SU-DHL-6 (cell line): ENCODE results near the gene FOXA2.

Experiments used
- EZH2phosphoT487 ChIP-seq: fragments of 200-600 bp; sonication (generic), shearing (Covaris generic); conservative IDR thresholded peaks from 2 replicates; pipeline ENCODE4 v1.6.1; 2018; ENCODE audit warnings: mild to moderate bottlenecking, antibody characterized with exemption, low read length, moderate library complexity, mixed read lengths
- TF ChIP-seq, protein P1 (sequence below): fragments of 200-600 bp; sonication (generic); IDR thresholded peaks from one replicate; pipeline ENCODE4 v1.5.1; 2017; ENCODE audit warnings: antibody characterized with exemption, mild to moderate bottlenecking, low read length, moderate library complexity; ENCODE audit not compliant: insufficient read depth, poor library complexity, severe bottlenecking

DNA sequence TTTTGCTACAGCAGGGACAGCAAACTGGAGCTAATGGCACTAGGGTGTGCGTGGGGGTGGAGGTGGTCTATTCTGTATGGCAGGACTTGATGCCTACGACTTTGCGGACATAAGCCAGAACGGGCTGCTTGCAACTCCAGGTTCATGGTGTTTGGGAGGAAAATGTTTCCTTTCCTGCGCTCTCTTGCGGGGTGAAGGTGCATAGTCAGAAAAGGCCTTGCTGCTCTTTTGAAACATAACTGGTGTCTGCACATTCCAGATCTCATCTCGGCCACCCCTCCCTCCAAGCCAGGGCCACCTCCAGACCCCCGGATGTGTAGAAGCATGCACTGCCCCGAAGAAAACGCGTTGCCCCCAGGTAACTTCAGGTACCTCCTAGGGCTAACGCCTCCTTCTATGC, 8.1 kb downstream of the FOXA2 start:
- TF ChIP-seq, protein P1, sequence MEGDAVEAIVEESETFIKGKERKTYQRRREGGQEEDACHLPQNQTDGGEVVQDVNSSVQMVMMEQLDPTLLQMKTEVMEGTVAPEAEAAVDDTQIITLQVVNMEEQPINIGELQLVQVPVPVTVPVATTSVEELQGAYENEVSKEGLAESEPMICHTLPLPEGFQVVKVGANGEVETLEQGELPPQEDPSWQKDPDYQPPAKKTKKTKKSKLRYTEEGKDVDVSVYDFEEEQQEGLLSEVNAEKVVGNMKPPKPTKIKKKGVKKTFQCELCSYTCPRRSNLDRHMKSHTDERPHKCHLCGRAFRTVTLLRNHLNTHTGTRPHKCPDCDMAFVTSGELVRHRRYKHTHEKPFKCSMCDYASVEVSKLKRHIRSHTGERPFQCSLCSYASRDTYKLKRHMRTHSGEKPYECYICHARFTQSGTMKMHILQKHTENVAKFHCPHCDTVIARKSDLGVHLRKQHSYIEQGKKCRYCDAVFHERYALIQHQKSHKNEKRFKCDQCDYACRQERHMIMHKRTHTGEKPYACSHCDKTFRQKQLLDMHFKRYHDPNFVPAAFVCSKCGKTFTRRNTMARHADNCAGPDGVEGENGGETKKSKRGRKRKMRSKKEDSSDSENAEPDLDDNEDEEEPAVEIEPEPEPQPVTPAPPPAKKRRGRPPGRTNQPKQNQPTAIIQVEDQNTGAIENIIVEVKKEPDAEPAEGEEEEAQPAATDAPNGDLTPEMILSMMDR = no peak
- TF ChIP-seq EZH2phosphoT487 = no peak
